OCI-LY1 (cell line): ENCODE results near the gene CPNE5.

Experiments
- CTCF ChIP-seq: fragments of 200-600 bp; sonication (generic), shearing (Covaris generic); IDR thresholded peaks from 2 replicates; pipeline ENCODE4 v1.5.1; 2017; ENCODE audit warnings: mild to moderate bottlenecking, antibody characterized with exemption, low read length, moderate library complexity, mixed read lengths
- EZH2 ChIP-seq: fragments of 200-600 bp; sonication (generic), shearing (Covaris generic); IDR thresholded peaks from 2 replicates; pipeline ENCODE4 v1.8.0; 2017; ENCODE audit warnings: borderline replicate concordance, mixed run types, mild to moderate bottlenecking, antibody characterized with exemption, low read length, moderate library complexity, mixed read lengths

DNA sequence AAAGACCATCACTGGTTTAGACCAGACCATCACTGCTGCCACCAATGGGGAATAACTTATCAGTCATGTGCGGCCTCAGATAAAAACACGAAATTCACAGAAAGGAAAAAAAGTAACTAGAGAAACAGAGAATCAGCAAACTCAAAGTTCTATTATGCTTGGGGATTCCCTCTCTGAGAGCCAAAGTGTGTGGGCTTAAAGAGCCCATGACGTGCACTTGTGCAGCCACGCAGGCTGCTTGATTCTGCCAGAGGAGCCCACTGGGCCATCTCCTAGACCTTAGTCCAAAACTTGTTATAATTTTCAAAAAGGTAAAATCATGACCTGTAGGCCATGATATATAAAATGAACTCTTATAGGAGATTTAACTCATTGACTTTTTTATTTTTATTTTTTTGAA, 126.4 kb downstream of the CPNE5 start:
- TF ChIP-seq CTCF: no peak
- TF ChIP-seq EZH2: no peak
